Gastroesophageal sphincter (tissue), 4 donors: ENCODE results near the gene CCDC106. TPM values are rescaled to one million over a fixed set of nuclear protein-coding genes. Genes with fewer than 3 reads are reported as not detected.

Experiments
- ATAC-seq: fragments of 150-250 bp; one replicate; pipeline ENCODE4 v1.9.1; 2016; ENCODE audit warnings: mild to moderate bottlenecking, moderate library complexity
- H3K27ac ChIP-seq, 4 donors: fragments of 200-600 bp; sonication (generic) in 3 of 4; 1 replicate in 3 of 4; 2 replicates in 1 of 4; pipeline ENCODE4 v1.5.1; 2016 to 2019
- H3K27me3 ChIP-seq: fragments of 200-600 bp; sonication (generic); one replicate; pipeline ENCODE4 v1.5.1; 2019
- H3K36me3 ChIP-seq, 2 donors: fragments of 200-600 bp; sonication (generic); one replicate each; pipeline ENCODE4 v1.5.1; 2019; ENCODE audit warnings: control low read depth in 1 of 2
- H3K4me1 ChIP-seq, 3 donors: fragments of 200-600 bp; sonication (generic); 1 replicate in 2 of 3; 2 replicates in 1 of 3; pipeline ENCODE4 v1.5.1; 2016 to 2019; ENCODE audit warnings: control low read depth in 2 of 3
- H3K4me3 ChIP-seq, 2 donors: fragments of 200-600 bp; sonication (generic); one replicate each; pipeline ENCODE4 v1.5.1; 2019; ENCODE audit warnings: mild to moderate bottlenecking in 1 of 2, moderate library complexity in 1 of 2
- H3K9me3 ChIP-seq, 3 donors: fragments of 200-600 bp; sonication (generic); one replicate each; pipeline ENCODE4 v1.5.1; 2017 to 2019; ENCODE audit warnings: control low read depth in 2 of 3
- CTCF ChIP-seq, 4 experiments: fragments of 200-600 bp in 2 of 4; fragments of 450-650 bp in 2 of 4; sonication (generic) in 1 of 4; IDR thresholded peaks; one replicate each; pipeline ENCODE4 v1.5.1; 2017 to 2019; ENCODE audit warnings: antibody characterized with exemption in 4 of 4, mild to moderate bottlenecking in 2 of 4, moderate library complexity in 2 of 4
- EP300 ChIP-seq: sonication (generic); formaldehyde crosslinking; IDR thresholded peaks from one replicate; pipeline ENCODE4 v1.6.1; 2017; ENCODE audit warnings: antibody characterized with exemption, mild to moderate bottlenecking
- POLR2A ChIP-seq, 2 donors: fragments of 450-650 bp; IDR thresholded peaks; one replicate each; pipeline ENCODE4 v1.6.1; 2017; ENCODE audit warnings: antibody characterized with exemption in 2 of 2, mild to moderate bottlenecking in 2 of 2, moderate library complexity in 1 of 2
- POLR2AphosphoS5 ChIP-seq: sonication (generic); formaldehyde crosslinking; IDR thresholded peaks from one replicate; pipeline ENCODE4 v1.6.1; 2017; ENCODE audit warnings: antibody characterized with exemption
- WGBS, 2 donors: methylation state at CpG; one replicate each; pipeline ENCODE4 v1.1.5; 2018; ENCODE audit warnings: low coverage in 1 of 2; 5-methylcytosine and 5-hydroxymethylcytosine counted together
- total RNA-seq, 4 donors: library from RNA; depleted of rRNA; stranded (reverse); fragments of >200 nt; gene quantifications; one replicate each; pipeline ENCODE4 v1.1.0, GENCODE V29; 2016

Gene CCDC106
- total RNA-seq, 4 donors from 2014 or later = 11.4 to 28.5 (median 15.5) TPM

- H3K27ac ChIP-seq = no peak overlapping the region
- H3K36me3 ChIP-seq = peaks cover 0 to 88% of the 10 kb centered on the region in 2 donors
- WGBS, 2 donors = 90% methylated on average over 3 of the region's 12 CpGs; no CpG with 5 or more reads in 1 of the 2 donors
- no peak for ATAC-seq
- H3K4me3 ChIP-seq = no peak overlapping the region
- no peak for TF ChIP-seq POLR2A (IDR thresholded peaks at IDR 0.05)
- TF ChIP-seq POLR2AphosphoS5 = no peak
- no peaks in the 10 kb centered on the region for H3K27me3 ChIP-seq
- H3K9me3 ChIP-seq = no peaks in the 10 kb centered on the region
- H3K4me1 ChIP-seq = no peaks in the 10 kb centered on the region
Measured at GRCh38 chr19:55697069-55697440, 49.0 kb downstream of the CCDC106 start.

DNA sequence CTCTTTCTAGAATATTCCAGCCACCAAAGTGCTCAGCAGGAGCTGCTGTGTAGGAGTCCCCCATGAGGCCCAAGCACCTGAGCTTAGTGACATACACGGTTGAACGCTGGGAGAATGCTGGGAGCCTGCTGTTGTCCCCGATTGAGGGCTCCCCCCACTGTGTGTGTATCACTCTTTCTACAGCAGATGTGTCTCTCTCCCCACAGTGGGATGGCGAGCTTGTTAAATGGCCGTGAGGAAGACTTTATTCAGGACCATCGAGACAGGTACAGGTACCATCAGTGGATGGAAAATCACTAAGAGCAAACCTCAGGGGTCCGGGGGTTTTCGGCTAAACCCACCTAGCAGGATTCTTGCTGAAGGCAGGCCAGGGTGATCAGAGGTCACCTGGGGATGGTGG lies 49.7 kb downstream of the CCDC106 start:
- no peaks in the 10 kb centered on the region for H3K27me3 ChIP-seq
- ATAC-seq = no peak
- no peak overlapping the region for H3K27ac ChIP-seq
- no peaks in the 10 kb centered on the region for H3K4me1 ChIP-seq
- no peak for TF ChIP-seq POLR2A (IDR thresholded peaks at IDR 0.05)
- no peak for TF ChIP-seq POLR2AphosphoS5
- no peak for TF ChIP-seq CTCF (IDR thresholded peaks at IDR 0.05)
- TF ChIP-seq EP300 = no peak
- whole genome bisulfite sequencing, 2 donors = 89 to 93% methylated on average over 3 to 5 of the region's 8 CpGs
- H3K9me3 ChIP-seq = no peaks in the 10 kb centered on the region
- peaks cover 0 to 82% of the 10 kb centered on the region in 2 donors for H3K36me3 ChIP-seq
- no peak overlapping the region for H3K4me3 ChIP-seq

DNA sequence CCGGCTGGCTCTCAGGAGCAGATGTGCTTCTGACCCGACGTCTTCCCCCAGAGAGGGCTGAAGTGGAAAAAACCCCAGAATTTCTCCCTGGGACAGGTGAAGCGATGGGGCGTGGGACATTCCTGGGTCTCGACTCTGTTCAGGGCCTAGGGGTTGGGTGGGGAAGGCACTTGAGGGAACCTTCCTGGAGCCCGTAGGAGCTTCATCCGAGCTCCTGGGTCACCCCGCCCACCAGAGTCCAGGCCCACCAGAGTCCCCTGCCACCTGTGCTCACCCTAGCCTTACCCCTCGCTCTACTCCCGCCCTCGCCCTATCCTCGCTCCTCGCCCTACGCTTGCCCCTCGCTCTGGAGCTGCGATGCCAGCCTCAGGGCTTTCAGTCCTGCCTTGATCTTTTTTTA lies 50.2 kb downstream of the CCDC106 start:
- Histone ChIP-seq H3K4me3 (no peak overlapping the region), H3K27ac (no peak overlapping the region), H3K27me3 (no peaks in the 10 kb centered on the region), H3K36me3 (peaks cover 0 to 76% of the 10 kb centered on the region in 2 donors), H3K4me1 (no peaks in the 10 kb centered on the region), H3K9me3 (no peaks in the 10 kb centered on the region)
- ATAC-seq = no peak
- no peak for TF ChIP-seq CTCF (IDR thresholded peaks at IDR 0.05)
- no peak for TF ChIP-seq EP300
- TF ChIP-seq POLR2A (IDR thresholded peaks at IDR 0.05) = no peak
- no peak for TF ChIP-seq POLR2AphosphoS5
- WGBS, 2 donors = 93 to 95% methylated on average over 11 to 14 of the region's 17 CpGs

DNA sequence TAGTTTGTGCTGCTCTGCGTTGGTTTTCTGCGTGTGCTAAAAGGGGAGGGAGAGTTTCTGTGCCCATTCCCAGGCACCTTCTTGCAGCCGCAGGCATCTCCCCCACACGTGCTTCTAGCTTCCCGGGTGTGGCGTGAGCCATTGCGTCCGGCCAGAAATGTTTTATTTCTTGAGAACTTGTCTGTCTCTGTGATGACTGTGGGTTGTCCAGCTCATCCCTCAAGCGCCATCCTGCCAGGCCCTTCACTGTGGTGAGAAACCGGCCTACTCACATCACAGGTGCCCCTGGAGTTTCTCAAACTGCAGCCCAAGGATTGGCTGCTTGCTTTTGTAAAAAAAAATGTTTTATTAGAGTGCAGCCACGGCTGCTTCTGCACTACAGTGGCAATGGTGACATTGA lies 51.2 kb downstream of the CCDC106 start:
- Histone ChIP-seq H3K27ac (no peak overlapping the region), H3K4me1 (no peaks in the 10 kb centered on the region), H3K9me3 (no peaks in the 10 kb centered on the region), H3K27me3 (no peaks in the 10 kb centered on the region), H3K36me3 (peaks cover 0 to 68% of the 10 kb centered on the region in 2 donors), H3K4me3 (no peak overlapping the region)
- WGBS, 2 donors = 84 to 90% methylated on average over 2 to 9 of the region's 11 CpGs
- ATAC-seq = no peak
- TF ChIP-seq POLR2AphosphoS5 (no peak), CTCF (IDR thresholded peaks at IDR 0.05) (no peak), POLR2A (IDR thresholded peaks at IDR 0.05) (no peak), EP300 (no peak)

GRCh38 chr19:55700813-55701212 lies 52.8 kb downstream of the CCDC106 start:
- no peaks in the 10 kb centered on the region for H3K4me1 ChIP-seq
- no peak overlapping the region for H3K4me3 ChIP-seq
- no peaks in the 10 kb centered on the region for H3K9me3 ChIP-seq
- no peaks in the 10 kb centered on the region for H3K27me3 ChIP-seq
- peaks cover 0 to 61% of the 10 kb centered on the region in 2 donors for H3K36me3 ChIP-seq
- 80 to 100% methylated on average over 2 of the region's 12 CpGs for WGBS, 2 donors
- no peak for TF ChIP-seq POLR2A (IDR thresholded peaks at IDR 0.05)
- TF ChIP-seq EP300 = no peak
- TF ChIP-seq POLR2AphosphoS5 = no peak
- TF ChIP-seq CTCF (IDR thresholded peaks at IDR 0.05) = no peak
- ATAC-seq = no peak
- H3K27ac ChIP-seq = no peak overlapping the region
